Measurements from ENCODE around the gene RAD50. TPM values are rescaled to one million over a fixed set of nuclear protein-coding genes. Genes with fewer than 3 reads are reported as not detected.
"Not testable (repeated sequence)": the region's sequence is repeated elsewhere in the genome, so short reads cannot be mapped to it uniquely, and the experiment has no call there.

The RAD50 gene
- total RNA-seq, 2 donors from 2014 or later: 29.5 to 37.0 TPM

- no peak for DNase-seq
- Histone ChIP-seq H3K27ac (no peak overlapping the region), H3K9me3 (no peaks in the 10 kb centered on the region), H3K4me1 (no peaks in the 10 kb centered on the region), H3K4me3 (no peak overlapping the region), H3K36me3 (no peaks in the 10 kb centered on the region), H3K9ac (ENCODE audit: low read depth in 2 of 2, low read length in 2 of 2) (no peak overlapping the region), H3K27me3 (no peaks in the 10 kb centered on the region)
- intact Hi-C loops (cut with DNase I): no loop called here
- TF ChIP-seq CTCF (IDR thresholded peaks at IDR 0.05): no peak
Observed at GRCh38 chr5:132690156-132690555, 133.4 kb downstream of the RAD50 start.

GRCh38 chr5:132691755-132692631 is 135.2 kb downstream of the RAD50 start:
- H3K4me1 ChIP-seq; H3K9me3 ChIP-seq; DNase-seq; H3K9ac ChIP-seq (ENCODE audit: low read depth in 2 of 2, low read length in 2 of 2); H3K36me3 ChIP-seq; H3K27ac ChIP-seq; intact Hi-C loops (cut with DNase I); H3K27me3 ChIP-seq; H3K4me3 ChIP-seq: not testable (repeated sequence)

- intact Hi-C loops (cut with DNase I): no loop called here
- Histone ChIP-seq H3K27me3 (no peaks in the 10 kb centered on the region), H3K9me3 (no peaks in the 10 kb centered on the region), H3K4me1 (no peaks in the 10 kb centered on the region), H3K27ac (no peak overlapping the region), H3K9ac (ENCODE audit: low read depth in 2 of 2, low read length in 2 of 2) (no peak overlapping the region), H3K36me3 (no peaks in the 10 kb centered on the region), H3K4me3 (no peak overlapping the region)
- no peak for TF ChIP-seq CTCF (IDR thresholded peaks at IDR 0.05)
- DNase-seq: no peak
Observed at GRCh38 chr5:132692632-132692967, 135.8 kb downstream of the RAD50 start.

Other genes with a start within 250 kb of the RAD50 start
- 10 to 100 TPM; 26.0 to 38.6 TPM for gene SLC22A5, start 187.3 kb upstream of the RAD50 start, total RNA-seq
- gene IRF1, start 66.2 kb upstream of the RAD50 start, total RNA-seq: 10 to 100 TPM; 59.7 to 87.8 TPM
- not detected for gene IL5, start 13.5 kb upstream of the RAD50 start, total RNA-seq
- not detected for gene IL13, start 101.2 kb downstream of the RAD50 start, total RNA-seq
- not detected for gene IL4, start 117.0 kb downstream of the RAD50 start, total RNA-seq
- gene KIF3A, start 180.6 kb downstream of the RAD50 start, total RNA-seq: 1 to 10 TPM; 4.0 to 5.2 TPM
- gene CCNI2, start 190.4 kb downstream of the RAD50 start, total RNA-seq: 10 to 100 TPM in 1 of 2 donors, 1 to 10 TPM in 1; 7.1 to 22.9 TPM
- 10 to 100 TPM; 57.6 to 84.2 TPM for gene SEPTIN8, start 220.3 kb downstream of the RAD50 start, total RNA-seq